22Rv1 (cell line): ENCODE measurements around the gene MAST4.

ENCODE experiments used
- H3K27ac ChIP-seq: fragments of 450-650 bp; 2 replicates; pipeline ENCODE4 v1.5.1; 2017
- ZFX ChIP-seq: fragments of 450-650 bp; IDR thresholded peaks from 2 replicates; pipeline ENCODE4 v1.6.1; 2017; ENCODE audit warnings: antibody characterized with exemption, borderline replicate concordance
- TF ChIP-seq, protein P1 (sequence below): fragments of 450-650 bp; IDR thresholded peaks from 2 replicates; pipeline ENCODE4 v1.5.1; 2017; ENCODE audit warnings: mild to moderate bottlenecking

The MAST4 gene

DNA sequence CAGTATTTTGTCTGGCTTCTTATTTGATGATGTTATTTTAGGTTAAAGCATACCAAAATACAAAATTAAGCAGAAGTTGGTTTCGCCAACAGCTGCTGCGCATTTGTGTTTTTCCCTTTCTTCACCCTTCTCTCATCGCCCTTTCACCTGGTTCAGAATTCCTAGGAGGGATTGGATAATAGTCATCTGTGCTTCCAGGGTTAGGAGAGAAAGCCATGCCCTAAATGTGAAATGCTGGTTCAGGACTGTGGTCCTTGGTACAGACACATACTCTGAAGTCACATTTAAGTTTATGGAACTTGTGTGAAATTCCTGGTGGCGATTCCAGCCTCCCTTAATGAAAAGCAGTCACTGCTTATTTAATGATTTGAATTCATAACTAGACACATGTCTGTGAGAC lies 7.7 kb downstream of the MAST4 start:
- no peak for TF ChIP-seq ZFX
- TF ChIP-seq, protein P1, sequence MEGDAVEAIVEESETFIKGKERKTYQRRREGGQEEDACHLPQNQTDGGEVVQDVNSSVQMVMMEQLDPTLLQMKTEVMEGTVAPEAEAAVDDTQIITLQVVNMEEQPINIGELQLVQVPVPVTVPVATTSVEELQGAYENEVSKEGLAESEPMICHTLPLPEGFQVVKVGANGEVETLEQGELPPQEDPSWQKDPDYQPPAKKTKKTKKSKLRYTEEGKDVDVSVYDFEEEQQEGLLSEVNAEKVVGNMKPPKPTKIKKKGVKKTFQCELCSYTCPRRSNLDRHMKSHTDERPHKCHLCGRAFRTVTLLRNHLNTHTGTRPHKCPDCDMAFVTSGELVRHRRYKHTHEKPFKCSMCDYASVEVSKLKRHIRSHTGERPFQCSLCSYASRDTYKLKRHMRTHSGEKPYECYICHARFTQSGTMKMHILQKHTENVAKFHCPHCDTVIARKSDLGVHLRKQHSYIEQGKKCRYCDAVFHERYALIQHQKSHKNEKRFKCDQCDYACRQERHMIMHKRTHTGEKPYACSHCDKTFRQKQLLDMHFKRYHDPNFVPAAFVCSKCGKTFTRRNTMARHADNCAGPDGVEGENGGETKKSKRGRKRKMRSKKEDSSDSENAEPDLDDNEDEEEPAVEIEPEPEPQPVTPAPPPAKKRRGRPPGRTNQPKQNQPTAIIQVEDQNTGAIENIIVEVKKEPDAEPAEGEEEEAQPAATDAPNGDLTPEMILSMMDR, result no peak
- no peak overlapping the region for H3K27ac ChIP-seq

DNA sequence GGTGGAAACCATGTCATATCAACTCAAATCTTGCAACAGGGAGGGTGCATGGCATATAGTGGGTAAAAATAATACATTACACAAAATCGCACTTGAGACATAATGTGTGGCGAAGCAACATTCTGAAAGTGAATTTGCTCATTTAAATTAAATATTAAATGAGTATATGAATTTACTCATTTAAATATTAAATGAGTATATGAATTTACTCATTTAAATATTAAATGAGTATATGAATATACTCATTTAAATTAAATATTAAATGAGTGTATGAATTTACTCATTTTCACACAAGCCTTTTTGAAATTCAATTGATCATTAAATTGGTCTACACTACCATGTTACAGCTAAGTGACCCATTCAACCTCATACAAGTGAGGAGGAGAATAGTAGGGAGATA lies 10.5 kb downstream of the MAST4 start:
- TF ChIP-seq, protein P1, result no peak
- no peak overlapping the region for H3K27ac ChIP-seq

DNA sequence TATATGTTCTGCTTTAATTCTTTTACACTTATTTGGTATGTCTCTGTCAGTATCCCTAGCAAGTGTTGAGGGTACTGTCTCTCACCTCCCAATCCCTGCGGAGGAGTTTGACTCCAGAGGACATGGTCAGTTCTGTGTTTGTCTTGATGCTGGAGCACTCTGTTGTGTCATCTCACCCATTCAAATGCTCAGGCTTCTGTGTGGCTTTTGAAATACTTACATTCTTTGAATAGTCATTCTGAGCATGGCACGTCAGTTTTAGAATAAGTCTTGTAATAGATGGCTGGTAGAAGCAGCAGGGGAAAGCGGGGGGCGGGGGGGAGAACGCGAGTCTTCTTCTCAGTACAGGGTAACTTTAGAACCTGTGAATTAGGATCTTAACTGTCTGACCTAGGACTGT lies 12.3 kb downstream of the MAST4 start:
- no peak for TF ChIP-seq ZFX
- TF ChIP-seq, protein P1, result no peak
- H3K27ac ChIP-seq, result no peak overlapping the region

DNA sequence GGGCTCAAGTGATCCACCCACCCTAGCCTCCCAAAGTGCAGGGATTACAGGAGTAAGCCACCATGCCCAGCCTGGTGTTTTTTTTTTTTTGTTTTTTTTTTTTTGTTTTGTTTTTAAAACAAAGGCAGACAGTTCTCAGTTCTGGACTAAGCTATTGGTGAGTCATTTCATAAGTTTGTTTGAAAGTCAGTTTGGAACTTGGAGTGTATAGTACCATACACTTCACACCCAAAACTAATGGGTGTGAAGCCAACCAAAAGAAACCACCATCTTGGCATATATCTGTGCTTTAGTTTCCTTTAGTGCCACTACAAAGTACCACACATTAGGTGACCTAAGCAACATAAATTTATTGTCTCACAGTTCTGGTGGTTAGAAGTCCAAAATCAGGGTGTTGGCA lies 13.4 kb downstream of the MAST4 start:
- TF ChIP-seq, protein P1, result no peak
- TF ChIP-seq ZFX, result no peak
- no peak overlapping the region for H3K27ac ChIP-seq

DNA sequence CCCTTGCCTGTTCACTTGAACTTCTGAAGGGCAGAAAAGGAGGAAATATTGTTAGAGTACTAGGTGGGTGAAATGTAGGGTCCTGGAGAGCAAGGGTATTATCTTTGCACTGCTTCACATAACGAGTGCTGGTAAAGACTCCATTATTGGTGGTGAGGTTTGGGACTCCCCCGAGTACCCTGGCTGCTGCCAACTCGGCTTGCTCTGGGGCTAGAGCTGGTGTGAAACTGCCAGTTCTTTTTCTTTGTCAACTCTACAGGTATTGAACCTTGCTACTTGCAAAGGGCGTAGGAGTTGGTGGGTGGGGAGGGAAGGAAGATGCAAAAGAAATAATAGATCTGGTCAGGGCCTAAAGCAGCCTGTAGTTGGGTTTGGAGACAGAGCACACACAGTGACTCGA lies 16.0 kb downstream of the MAST4 start:
- no peak for TF ChIP-seq ZFX
- TF ChIP-seq, protein P1, result no peak
- no peak overlapping the region for H3K27ac ChIP-seq

DNA sequence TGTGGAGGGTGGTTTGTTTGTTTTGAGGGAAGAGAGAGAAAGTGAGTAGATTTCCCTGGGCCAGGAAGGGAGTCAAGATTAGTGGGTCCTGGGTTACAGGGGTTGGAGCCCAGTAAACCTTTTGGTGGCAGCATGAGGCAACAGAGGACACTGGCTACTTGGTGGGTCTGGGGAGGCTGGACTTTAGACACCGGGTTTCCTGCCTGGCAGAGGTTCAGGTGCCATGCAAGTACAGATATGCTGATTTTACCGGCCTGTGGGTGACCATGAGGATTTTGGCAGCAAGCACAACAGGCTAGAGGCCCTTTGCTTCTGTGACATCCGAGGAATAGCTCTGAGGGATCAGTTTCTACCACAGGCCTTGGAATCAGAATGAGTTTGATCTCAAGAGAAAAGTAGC lies 18.9 kb downstream of the MAST4 start:
- H3K27ac ChIP-seq, result no peak overlapping the region
- TF ChIP-seq, protein P1, result no peak
- TF ChIP-seq ZFX, result no peak

DNA sequence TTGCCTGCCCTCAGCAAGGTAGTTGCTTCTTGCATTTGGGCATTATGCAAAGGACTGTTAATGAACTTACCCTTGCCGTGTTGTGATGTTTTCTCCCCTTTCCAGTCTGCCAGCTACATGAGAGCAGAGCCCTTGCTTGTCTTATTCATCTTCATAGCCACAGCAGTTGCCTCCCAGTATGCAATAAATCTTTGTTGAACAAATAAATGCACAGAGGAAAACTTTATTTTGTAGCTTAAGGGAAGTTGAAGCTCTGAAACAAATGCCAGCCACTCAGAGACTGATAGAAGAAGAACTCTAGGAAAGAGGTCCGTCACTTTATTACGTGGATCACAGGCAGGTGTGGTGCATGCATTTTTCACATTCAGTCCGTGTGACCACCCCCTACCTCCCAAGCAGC lies 19.7 kb downstream of the MAST4 start:
- no peak overlapping the region for H3K27ac ChIP-seq
- TF ChIP-seq ZFX, result no peak
- TF ChIP-seq, protein P1, result no peak
